ENCODE results near the gene KLF13.

GRCh38 chr15:31396881-31397560 is 70.4 kb downstream of the KLF13 start:
- TF ChIP-seq POLR2A (IDR thresholded peaks at IDR 0.05): no peak
- peak in 1 of 3 experiments; percentile 33 for TF ChIP-seq CTCF (IDR thresholded peaks at IDR 0.05)

Data from vagina (tissue), 2 donors.